ENCODE measurements around the gene INTS4.
"Not testable (repeated sequence)": the region's sequence is repeated elsewhere in the genome, so short reads cannot be mapped to it uniquely, and the experiment has no call there.

Gene INTS4

GRCh38 chr11:77884186-77884828 lies 110.2 kb downstream of the INTS4 start:
- in situ Hi-C loops (cut with MboI; ENCODE audit: low sequenced_read_pairs), result no loop called here

GRCh38 chr11:77883775-77884174 lies 110.7 kb downstream of the INTS4 start:
- in situ Hi-C loops (cut with MboI; ENCODE audit: low sequenced_read_pairs), result no loop called here

- in situ Hi-C loops (cut with MboI; ENCODE audit: low sequenced_read_pairs), result no loop called here
Measured at GRCh38 chr11:77882396-77882795, 112.1 kb downstream of the INTS4 start.

- in situ Hi-C loops (cut with MboI; ENCODE audit: low sequenced_read_pairs), result no loop called here
Measured at GRCh38 chr11:77879218-77879617, 115.2 kb downstream of the INTS4 start.

- in situ Hi-C loops (cut with MboI; ENCODE audit: low sequenced_read_pairs), result not testable (repeated sequence)
Measured at GRCh38 chr11:77878247-77878646, 116.2 kb downstream of the INTS4 start.

- in situ Hi-C loops (cut with MboI; ENCODE audit: low sequenced_read_pairs), result no loop called here
Measured at GRCh38 chr11:77876045-77876444, 118.4 kb downstream of the INTS4 start.

- in situ Hi-C loops (cut with MboI; ENCODE audit: low sequenced_read_pairs), result no loop called here
Measured at GRCh38 chr11:77874206-77874605, 120.3 kb downstream of the INTS4 start.

GRCh38 chr11:77873345-77873744 lies 121.1 kb downstream of the INTS4 start:
- in situ Hi-C loops (cut with MboI; ENCODE audit: low sequenced_read_pairs), result no loop called here

- in situ Hi-C loops (cut with MboI; ENCODE audit: low sequenced_read_pairs), result no loop called here
Measured at GRCh38 chr11:77871855-77872254, 122.6 kb downstream of the INTS4 start.

GRCh38 chr11:77868744-77869143 lies 125.7 kb downstream of the INTS4 start:
- in situ Hi-C loops (cut with MboI; ENCODE audit: low sequenced_read_pairs), result no loop called here

- in situ Hi-C loops (cut with MboI; ENCODE audit: low sequenced_read_pairs), result no loop called here
Measured at GRCh38 chr11:77866336-77866735, 128.1 kb downstream of the INTS4 start.

- in situ Hi-C loops (cut with MboI; ENCODE audit: low sequenced_read_pairs), result no loop called here
Measured at GRCh38 chr11:77865805-77866204, 128.7 kb downstream of the INTS4 start.

- in situ Hi-C loops (cut with MboI; ENCODE audit: low sequenced_read_pairs), result not testable (repeated sequence)
Measured at GRCh38 chr11:77861444-77861843, 133.0 kb downstream of the INTS4 start.

- in situ Hi-C loops (cut with MboI; ENCODE audit: low sequenced_read_pairs), result not testable (repeated sequence)
Measured at GRCh38 chr11:77857906-77858457, 136.5 kb downstream of the INTS4 start.

GRCh38 chr11:77854838-77855237 lies 139.6 kb downstream of the INTS4 start:
- in situ Hi-C loops (cut with MboI; ENCODE audit: low sequenced_read_pairs), result no loop called here

- in situ Hi-C loops (cut with MboI; ENCODE audit: low sequenced_read_pairs), result no loop called here
Measured at GRCh38 chr11:77851503-77851902, 143.0 kb downstream of the INTS4 start.

- in situ Hi-C loops (cut with MboI; ENCODE audit: low sequenced_read_pairs), result not testable (repeated sequence)
Measured at GRCh38 chr11:77843700-77844099, 150.8 kb downstream of the INTS4 start.

GRCh38 chr11:77842441-77843121 lies 151.9 kb downstream of the INTS4 start:
- in situ Hi-C loops (cut with MboI; ENCODE audit: low sequenced_read_pairs), result no loop called here

- in situ Hi-C loops (cut with MboI; ENCODE audit: low sequenced_read_pairs), result no loop called here
Measured at GRCh38 chr11:77833302-77833701, 161.2 kb downstream of the INTS4 start.

- in situ Hi-C loops (cut with MboI; ENCODE audit: low sequenced_read_pairs), result no loop called here
Measured at GRCh38 chr11:77828926-77829325, 165.5 kb downstream of the INTS4 start.
